T-helper 2 cell treated with Interferon-gamma antibody and Interleukin-4, amounts not matched to agents 5 μg/mL and 100 μg/mL, for 36 hours (primary cell): ENCODE data around the gene PUS1.

Experiments
- DNase-seq: peaks from one replicate; pipeline ENCODE4 v3.0.0; 2021; ENCODE audit warnings: low spot score
- H3K27ac Mint-ChIP-seq: one replicate; pipeline ENCODE4 v1.8.0; 2021; ENCODE audit warnings: mild to moderate bottlenecking, mixed read lengths
- H3K27me3 Mint-ChIP-seq: one replicate; pipeline ENCODE4 v1.8.0; 2021; ENCODE audit warnings: low read depth, mixed read lengths
- H3K36me3 Mint-ChIP-seq: one replicate; pipeline ENCODE4 v1.8.0; 2021; ENCODE audit warnings: low read depth, mixed read lengths
- H3K4me1 Mint-ChIP-seq: one replicate; pipeline ENCODE4 v1.8.0; 2021; ENCODE audit warnings: low read depth, mixed read lengths
- H3K4me3 Mint-ChIP-seq: one replicate; pipeline ENCODE4 v1.8.0; 2022; ENCODE audit warnings: mild to moderate bottlenecking, moderate library complexity, mixed read lengths
- H3K9me3 Mint-ChIP-seq: one replicate; pipeline ENCODE4 v1.8.0; 2021; ENCODE audit warnings: mixed read lengths

PUS1 gene

GRCh38 chr12:131916306-131917138 is 12.6 kb upstream of the PUS1 start:
- H3K27me3 Mint-ChIP-seq = no peaks in the 10 kb centered on the region
- no peak overlapping the region for H3K27ac Mint-ChIP-seq
- no peaks in the 10 kb centered on the region for H3K36me3 Mint-ChIP-seq
- no peaks in the 10 kb centered on the region for H3K9me3 Mint-ChIP-seq
- H3K4me1 Mint-ChIP-seq = no peaks in the 10 kb centered on the region
- no peak overlapping the region for H3K4me3 Mint-ChIP-seq
- no peak for DNase-seq

GRCh38 chr12:131917139-131917710 is 11.9 kb upstream of the PUS1 start:
- Mint-ChIP-seq H3K4me1 (no peaks in the 10 kb centered on the region), H3K36me3 (no peaks in the 10 kb centered on the region), H3K27me3 (no peaks in the 10 kb centered on the region), H3K27ac (no peak overlapping the region), H3K9me3 (no peaks in the 10 kb centered on the region), H3K4me3 (no peak overlapping the region)
- no peak for DNase-seq

GRCh38 chr12:131917711-131918306 is 11.3 kb upstream of the PUS1 start:
- Mint-ChIP-seq H3K4me3 (no peak overlapping the region), H3K27me3 (no peaks in the 10 kb centered on the region), H3K4me1 (no peaks in the 10 kb centered on the region), H3K9me3 (no peaks in the 10 kb centered on the region), H3K27ac (no peak overlapping the region), H3K36me3 (no peaks in the 10 kb centered on the region)
- DNase-seq = no peak

- Mint-ChIP-seq H3K4me1 (no peaks in the 10 kb centered on the region), H3K27me3 (no peaks in the 10 kb centered on the region), H3K36me3 (no peaks in the 10 kb centered on the region), H3K9me3 (no peaks in the 10 kb centered on the region), H3K27ac (no peak overlapping the region), H3K4me3 (no peak overlapping the region)
- DNase-seq = no peak
Observed at GRCh38 chr12:131918311-131919050, 10.6 kb upstream of the PUS1 start.

- Mint-ChIP-seq H3K36me3 (no peaks in the 10 kb centered on the region), H3K27ac (no peak overlapping the region), H3K27me3 (no peaks in the 10 kb centered on the region), H3K9me3 (no peaks in the 10 kb centered on the region), H3K4me1 (no peaks in the 10 kb centered on the region), H3K4me3 (no peak overlapping the region)
- no peak for DNase-seq
Observed at GRCh38 chr12:131919051-131919347, 10.1 kb upstream of the PUS1 start.

GRCh38 chr12:131919366-131920156 is 9.5 kb upstream of the PUS1 start:
- no peak overlapping the region for H3K27ac Mint-ChIP-seq
- H3K9me3 Mint-ChIP-seq = no peaks in the 10 kb centered on the region
- no peak for DNase-seq
- H3K36me3 Mint-ChIP-seq = no peaks in the 10 kb centered on the region
- no peak overlapping the region for H3K4me3 Mint-ChIP-seq
- no peaks in the 10 kb centered on the region for H3K27me3 Mint-ChIP-seq
- peaks cover 4% of the 10 kb centered on the region for H3K4me1 Mint-ChIP-seq

- Mint-ChIP-seq H3K9me3 (no peaks in the 10 kb centered on the region), H3K27me3 (no peaks in the 10 kb centered on the region), H3K4me3 (no peak overlapping the region), H3K36me3 (no peaks in the 10 kb centered on the region), H3K4me1 (peaks cover 6% of the 10 kb centered on the region), H3K27ac (no peak overlapping the region)
- DNase-seq = no peak
Observed at GRCh38 chr12:131920157-131920508, 8.9 kb upstream of the PUS1 start.

GRCh38 chr12:131920902-131921840 is 7.9 kb upstream of the PUS1 start:
- no peaks in the 10 kb centered on the region for H3K36me3 Mint-ChIP-seq
- no peak for DNase-seq
- no peak overlapping the region for H3K27ac Mint-ChIP-seq
- H3K4me3 Mint-ChIP-seq = no peak overlapping the region
- H3K4me1 Mint-ChIP-seq = peaks cover 6% of the 10 kb centered on the region
- no peaks in the 10 kb centered on the region for H3K9me3 Mint-ChIP-seq
- no peaks in the 10 kb centered on the region for H3K27me3 Mint-ChIP-seq

- Mint-ChIP-seq H3K27me3 (no peaks in the 10 kb centered on the region), H3K36me3 (no peaks in the 10 kb centered on the region), H3K4me1 (peaks cover 6% of the 10 kb centered on the region), H3K9me3 (no peaks in the 10 kb centered on the region), H3K27ac (no peak overlapping the region), H3K4me3 (no peak overlapping the region)
- DNase-seq = no peak
Observed at GRCh38 chr12:131921866-131922769, 7.0 kb upstream of the PUS1 start.

GRCh38 chr12:131922772-131923171 is 6.3 kb upstream of the PUS1 start:
- no peaks in the 10 kb centered on the region for H3K36me3 Mint-ChIP-seq
- H3K4me3 Mint-ChIP-seq = no peak overlapping the region
- no peak overlapping the region for H3K27ac Mint-ChIP-seq

GRCh38 chr12:131923260-131923659 is 5.8 kb upstream of the PUS1 start:
- no peak for DNase-seq
- Mint-ChIP-seq H3K4me1 (peaks cover 12% of the 10 kb centered on the region), H3K27ac (no peak overlapping the region), H3K4me3 (no peak overlapping the region), H3K27me3 (no peaks in the 10 kb centered on the region), H3K9me3 (no peaks in the 10 kb centered on the region), H3K36me3 (no peaks in the 10 kb centered on the region)

More at GRCh38 chr12:131922772-131923171, 6.3 kb upstream of the PUS1 start:
- Mint-ChIP-seq H3K9me3 (no peaks in the 10 kb centered on the region), H3K4me1 (peaks cover 9% of the 10 kb centered on the region), H3K27me3 (no peaks in the 10 kb centered on the region)
- no peak for DNase-seq
